Posterior vena cava (tissue), 2 donors: ENCODE measurements around the gene TBC1D1. TPM values are rescaled to one million over a fixed set of nuclear protein-coding genes. Genes with fewer than 3 reads are reported as not detected.

Experiments used
- DNase-seq: peaks from one replicate; pipeline ENCODE4 v3.0.0-alpha.2; 2020; ENCODE audit warnings: low spot score
- intact Hi-C, 2 donors: fragments of 100-400 bp; cut with DNase I; formaldehyde crosslinking; loops; one replicate each; pipeline versions ENCODE4 v1.14.1 to v1.14.2; 2022 to 2023
- total RNA-seq, 2 donors: library from RNA; stranded (reverse); fragmentation: NEBNext Ultra II Directional; extraction: Animal tissue kit (Norgen Biotek cat#: 25700); gene quantifications; one replicate each; pipeline ENCODE4 v1.2.1, GENCODE V29; 2021
- donor health status: DM: yes; HTN: yes; CAD: no.
- donor health status: DM: yes; HTN: yes; CAD: no.

TBC1D1 gene
- total RNA-seq, 2 donors from 2014 or later, result 94.7 to 152 TPM

DNA sequence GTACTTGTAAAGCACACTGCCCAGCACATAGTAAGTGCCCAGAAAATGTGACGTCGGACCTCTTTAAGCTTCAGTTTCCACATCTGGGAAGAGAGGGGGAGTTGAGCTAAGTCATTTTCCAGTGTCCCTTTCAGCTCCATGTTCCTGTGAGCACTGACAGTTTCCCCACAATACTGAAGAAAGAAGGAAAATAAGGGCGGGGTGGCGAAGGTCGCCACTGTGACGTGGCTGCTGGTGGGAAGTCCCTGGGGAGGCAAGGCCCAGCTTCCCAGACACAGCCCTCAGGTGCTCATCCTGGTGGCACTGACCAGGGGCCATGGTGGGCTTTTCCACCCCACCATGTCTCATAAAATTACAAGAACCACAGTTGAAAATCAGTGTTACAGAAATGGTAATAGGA is 191.1 kb downstream of the TBC1D1 start:
- no peak for DNase-seq
- intact Hi-C loops, result no loop called here

DNA sequence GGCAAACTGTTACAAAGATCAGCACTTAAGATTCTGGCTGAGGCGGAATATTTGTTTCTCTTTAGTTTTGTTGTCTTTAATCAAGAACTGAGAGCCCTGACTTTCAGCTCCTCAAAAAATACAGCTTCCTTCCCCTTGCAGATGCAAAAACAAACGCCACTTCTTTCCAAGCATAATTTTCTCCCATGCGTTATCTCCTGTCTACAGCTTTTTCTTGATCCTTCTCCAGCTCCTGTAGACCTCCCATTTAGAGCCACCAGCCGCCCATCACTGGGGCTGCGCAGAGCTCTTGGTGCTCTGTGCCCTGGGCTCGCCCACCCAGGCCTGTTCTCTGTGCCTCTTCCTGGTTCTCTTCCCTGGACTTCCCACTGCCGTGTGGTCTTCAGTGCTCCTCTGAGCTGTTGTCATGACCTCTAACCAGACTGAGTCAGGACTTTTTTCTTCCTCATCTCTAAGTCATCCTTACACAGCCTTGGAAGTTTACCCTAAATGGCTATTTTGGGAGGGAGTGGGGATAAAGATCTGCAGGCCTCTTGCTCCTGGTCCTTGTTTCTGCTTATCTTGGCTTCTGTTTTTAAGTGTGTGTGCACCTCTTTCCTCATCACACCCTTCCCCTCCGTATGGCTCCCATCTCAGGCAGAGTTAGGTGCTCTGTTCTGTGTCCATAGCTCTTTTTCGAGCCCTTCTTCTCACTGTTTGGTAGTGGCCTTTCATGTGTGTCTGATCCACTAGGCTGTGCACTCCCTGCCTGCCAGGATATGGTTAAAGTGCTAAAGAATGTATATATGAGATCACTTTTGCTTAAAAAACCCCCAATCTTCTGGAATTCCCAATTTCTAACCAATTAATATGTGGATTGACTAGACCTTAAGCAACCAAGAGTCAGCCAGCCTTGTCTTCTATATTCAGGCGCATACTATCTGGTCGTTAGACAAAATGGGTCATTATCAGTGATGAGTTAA is 191.8 kb downstream of the TBC1D1 start:
- intact Hi-C loops, result no loop called here
- DNase-seq, result no peak

DNA sequence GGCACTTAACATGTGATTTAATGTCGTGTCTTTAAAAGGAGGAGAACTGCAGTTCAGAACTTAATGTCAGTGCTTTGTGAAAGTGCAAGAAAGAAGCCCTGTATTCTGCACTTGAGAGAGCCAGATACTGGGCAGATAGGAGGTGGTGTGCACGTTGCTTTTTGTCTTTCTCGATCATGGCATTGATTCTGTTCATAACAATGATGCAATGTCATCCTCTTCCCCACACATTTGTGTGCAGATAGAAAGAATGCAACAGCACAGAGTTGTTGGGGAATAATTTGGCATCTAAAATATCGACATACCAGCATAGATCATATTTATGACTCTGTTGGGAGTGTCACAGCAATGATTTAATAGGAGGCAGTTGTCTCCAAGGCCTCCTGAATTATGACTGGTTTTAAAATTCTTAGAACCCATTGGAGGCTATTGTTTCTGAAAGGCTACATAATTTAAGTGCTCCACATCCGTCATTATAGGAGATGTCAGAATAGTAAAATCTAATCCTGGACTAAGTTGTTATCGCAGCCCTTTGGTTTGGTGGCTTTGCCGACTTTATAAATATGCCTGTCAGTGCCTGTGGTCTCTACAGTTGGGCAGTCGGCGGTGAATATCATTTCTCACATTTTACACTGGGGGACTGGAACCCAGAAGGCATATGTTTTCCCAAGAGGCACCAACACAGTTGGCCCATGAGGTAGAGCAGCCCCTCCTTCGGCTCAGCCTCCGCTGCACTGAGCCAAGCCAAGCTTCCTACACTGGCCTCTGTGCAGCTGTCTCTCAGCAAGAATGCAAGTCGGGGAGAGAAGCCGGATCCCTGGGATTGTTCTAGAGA is 194.2 kb downstream of the TBC1D1 start:
- intact Hi-C loops, result no loop called here
- no peak for DNase-seq

DNA sequence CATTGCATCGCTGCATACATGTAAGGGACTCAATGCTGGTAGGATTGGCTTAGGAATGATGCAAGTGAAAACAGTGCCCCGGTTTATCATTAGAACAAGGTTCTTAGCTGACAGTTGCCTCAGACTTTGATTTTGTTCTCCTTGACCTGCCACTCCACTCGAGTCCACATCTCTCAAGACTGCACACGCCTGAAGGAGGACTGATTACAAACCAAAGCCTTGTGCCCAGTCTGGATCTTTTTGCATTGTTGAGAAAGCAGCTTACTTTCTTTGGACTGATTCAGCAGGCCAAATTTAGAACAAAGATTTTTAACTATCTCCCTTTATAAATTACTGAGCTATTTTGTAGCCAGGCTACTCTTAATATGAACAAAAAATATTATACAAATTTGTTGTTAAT is 194.9 kb downstream of the TBC1D1 start:
- intact Hi-C loops, result no loop called here
- no peak for DNase-seq

DNA sequence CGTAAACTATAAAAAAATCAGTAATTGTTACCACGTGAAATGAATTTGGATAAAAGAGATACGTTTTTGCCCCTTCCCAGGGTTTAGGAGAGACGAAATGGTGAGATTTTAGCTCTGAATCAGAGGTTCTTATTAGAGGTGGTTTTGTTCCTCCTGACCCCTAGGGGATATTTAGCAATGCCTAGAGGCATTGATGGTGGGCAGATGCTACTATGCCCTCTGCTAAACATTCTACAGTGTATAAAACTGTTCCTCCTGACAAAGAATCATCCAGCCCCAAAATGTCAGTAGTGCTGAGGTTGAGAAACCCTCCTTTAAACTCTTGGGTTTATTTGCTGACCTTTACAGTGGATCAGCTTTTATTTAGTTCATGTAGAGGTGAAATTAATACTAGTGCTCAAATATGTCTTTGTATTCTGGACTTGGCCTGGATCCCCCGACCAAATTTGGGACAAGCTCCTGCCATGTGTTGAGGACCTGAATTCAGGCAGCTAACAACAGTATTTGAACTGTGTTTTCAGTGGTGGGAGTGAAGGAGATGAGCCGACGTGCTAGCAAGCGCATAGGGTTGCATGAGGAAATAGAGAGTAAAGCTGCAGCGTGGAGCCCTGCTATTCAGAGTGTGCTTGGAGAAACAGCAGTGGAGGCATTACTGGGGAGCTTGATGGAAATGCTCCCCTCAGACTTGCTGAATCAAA is 195.4 kb downstream of the TBC1D1 start:
- intact Hi-C loops, result no loop called here
- DNase-seq, result no peak

DNA sequence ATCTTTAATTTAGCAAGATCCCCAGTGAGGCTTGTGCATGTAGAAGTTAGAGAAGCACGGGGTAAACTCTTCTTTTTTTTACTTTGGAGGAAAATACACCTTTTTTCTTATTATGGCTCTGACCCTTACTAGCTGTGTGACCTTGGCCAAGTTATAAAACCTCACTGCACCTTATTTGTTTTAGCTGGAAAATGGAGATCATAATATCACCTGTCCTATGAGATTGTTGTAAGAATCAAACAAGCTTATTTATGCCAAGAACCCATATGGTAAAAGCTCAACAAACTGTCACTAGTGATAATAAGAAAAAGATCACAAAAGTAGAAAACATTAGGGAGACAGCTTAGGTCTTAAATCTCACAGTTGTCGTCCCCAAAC is 196.0 kb downstream of the TBC1D1 start:
- no peak for DNase-seq
- intact Hi-C loops, result no loop called here

DNA sequence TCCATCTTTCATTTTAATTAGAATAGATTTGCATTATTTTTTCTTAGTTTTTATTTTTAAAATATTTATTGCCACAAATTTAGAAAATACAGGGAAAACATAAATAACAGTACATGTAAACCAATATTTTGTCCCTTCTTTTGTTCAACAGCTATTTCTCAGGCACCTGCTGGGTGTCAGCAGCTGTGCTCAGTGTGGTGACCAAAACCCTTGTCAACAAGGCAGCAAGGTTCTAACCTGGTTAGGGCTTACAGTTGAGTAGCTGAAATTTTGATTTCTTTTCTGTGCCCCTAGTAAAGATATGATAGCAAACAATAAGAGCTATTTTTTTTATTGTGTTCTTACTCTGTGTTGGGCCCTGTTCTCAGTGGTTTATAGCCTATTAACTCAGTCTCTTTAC is 197.4 kb downstream of the TBC1D1 start:
- intact Hi-C loops, result no loop called here
- no peak for DNase-seq

DNA sequence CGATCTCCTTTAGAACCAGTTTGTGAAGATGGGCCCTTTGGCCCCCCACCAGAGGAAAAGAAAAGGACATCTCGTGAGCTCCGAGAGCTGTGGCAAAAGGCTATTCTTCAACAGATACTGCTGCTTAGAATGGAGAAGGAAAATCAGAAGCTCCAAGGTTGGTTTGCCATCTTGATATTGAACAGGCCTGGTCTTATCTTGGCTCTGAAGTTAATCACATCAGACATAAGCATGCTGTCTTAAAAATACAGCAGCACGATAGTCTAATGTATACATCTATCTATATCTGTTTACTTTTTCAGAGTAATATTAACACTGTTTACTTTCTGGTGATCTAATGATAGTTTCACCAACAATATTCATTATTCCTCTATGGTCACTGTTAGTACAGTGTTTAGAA is 199.1 kb downstream of the TBC1D1 start:
- DNase-seq, result no peak

DNA sequence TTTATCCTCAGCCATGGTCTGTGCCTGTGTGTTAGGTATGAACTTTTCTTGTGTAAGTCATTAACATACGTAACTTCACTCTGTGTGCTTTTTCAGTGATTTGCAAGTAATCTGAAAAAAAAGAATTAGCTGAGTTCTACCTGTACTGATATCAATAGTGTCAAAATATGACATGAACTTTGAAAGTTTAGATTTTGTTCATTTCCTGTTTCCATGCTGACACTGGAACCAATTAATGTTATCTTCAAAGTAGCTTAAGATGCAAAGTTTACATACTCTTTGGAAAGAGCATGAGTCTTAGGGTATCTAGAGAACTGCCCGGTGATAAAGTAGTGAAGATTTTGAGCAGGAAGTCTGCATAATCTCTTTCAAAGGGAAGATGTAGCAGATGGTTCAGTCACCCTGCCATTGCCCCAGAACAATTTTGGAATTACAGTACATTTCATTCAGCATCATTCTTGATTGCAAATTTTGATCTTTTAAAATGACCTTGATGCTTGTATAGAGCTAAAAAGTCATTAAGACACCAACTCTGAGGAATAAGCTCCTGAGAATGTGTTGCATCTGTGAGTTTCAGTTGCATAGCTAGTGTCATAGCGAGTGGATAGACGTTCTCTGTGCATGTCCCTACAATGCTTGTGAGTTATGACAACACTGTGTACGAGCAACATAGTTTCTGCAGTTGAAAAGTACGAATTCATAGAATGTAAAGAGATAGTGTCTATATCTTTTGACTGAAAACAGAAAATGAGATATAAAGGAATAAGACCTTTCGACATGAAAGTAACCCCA is 199.8 kb downstream of the TBC1D1 start:
- DNase-seq, result no peak
- intact Hi-C loops, result no loop called here

More for the DNA sequence above, 199.1 kb downstream of the TBC1D1 start:
- intact Hi-C loops, result no loop called here

DNA sequence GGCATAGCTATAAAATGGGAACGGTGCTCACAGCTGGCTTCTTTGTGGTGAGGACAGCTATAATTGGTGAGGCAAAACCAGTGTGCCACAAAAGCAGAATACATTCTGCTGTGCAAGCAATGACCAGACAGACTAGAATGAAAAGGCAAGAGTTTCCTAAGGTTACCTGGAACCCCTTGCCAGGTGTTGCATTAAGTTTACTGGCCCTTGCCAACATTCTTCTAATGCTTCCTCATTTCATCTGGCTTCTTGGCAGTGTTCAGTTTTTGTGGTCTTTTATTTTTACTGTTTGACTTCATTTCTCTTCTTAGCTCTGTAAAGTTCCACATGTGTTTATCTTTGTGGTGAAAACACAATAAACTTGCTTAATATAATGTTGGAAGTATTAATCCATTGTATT is 200.8 kb downstream of the TBC1D1 start:
- DNase-seq, result no peak
- intact Hi-C loops, result no loop called here

DNA sequence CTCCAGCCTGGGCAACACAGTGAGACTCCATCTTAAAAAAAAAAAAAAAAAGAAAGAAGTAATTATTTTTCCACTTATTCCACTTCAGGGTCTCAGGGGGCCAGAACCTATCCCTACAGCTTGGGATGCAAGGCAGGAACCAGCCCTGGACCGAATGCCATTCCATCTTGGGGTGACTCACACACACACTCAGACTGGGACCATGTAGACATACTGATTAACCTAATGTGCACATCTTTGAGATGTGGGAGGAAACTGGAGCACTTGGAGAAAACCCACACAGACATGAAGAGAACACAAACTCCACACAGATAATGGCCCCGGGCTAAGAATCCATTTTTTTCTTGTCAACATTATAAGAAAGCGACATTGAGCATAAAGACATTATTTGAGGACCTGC is 201.8 kb downstream of the TBC1D1 start:
- intact Hi-C loops, result no loop called here
- no peak for DNase-seq

DNA sequence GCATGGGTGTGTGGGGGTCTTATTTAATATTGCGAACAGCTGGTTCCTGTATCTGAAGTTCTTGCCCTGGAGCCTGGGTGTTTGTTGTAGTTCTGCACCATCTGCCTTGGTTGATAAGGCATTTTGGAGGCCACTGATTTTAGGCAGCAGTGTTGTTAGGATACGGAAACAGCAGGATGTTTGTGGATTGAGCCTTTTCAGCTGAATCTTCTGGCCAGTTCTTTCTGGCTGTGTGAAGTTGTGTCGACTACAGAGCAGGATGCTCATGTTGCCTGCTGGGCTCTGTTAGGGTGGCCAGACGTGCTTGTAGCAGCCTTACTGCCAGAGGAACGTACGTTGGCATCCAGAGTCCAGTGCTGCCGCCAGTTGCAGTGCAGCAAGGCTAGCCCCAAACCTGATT is 203.5 kb downstream of the TBC1D1 start:
- no peak for DNase-seq
- intact Hi-C loops, result loop anchor here in 1 of 2 donors (1.0 kb wide), 1 partner anchor 31 kb away; no protein-coding TSS in a partner anchor

DNA sequence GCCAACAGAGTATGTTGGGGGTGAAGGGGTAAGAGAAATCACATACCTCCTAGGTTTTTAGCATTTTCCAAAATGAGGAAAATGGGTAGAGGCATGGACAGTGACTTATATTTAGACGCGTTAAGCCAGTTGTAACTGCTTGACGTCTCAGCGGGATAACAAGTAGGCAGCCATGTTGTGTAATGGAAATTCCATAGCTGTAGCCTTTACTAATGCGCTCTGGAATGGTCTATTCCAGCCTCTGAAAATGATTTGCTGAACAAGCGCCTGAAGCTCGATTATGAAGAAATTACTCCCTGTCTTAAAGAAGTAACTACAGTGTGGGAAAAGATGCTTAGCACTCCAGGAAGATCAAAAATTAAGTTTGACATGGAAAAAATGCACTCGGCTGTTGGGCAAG is 204.8 kb downstream of the TBC1D1 start:
- intact Hi-C loops, result no loop called here
- no peak for DNase-seq

DNA sequence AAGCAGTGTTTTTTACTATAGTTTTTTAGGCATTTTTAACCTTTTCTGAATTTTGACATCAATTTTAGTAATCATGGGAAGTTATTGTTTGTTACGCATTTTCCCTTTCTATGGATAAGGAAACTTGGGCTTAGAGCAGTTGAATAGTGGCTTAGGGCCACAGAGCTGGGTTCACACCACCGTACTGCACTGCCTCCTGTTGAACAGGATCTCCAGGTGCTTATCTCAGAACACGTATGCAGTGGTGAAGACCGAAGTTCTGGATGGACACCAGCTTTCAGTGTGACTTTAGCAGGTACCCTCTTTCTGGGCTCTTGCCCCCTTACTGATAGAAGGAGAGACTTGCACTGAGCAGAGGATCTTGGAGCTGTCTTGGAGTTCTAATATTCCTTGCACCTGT is 206.9 kb downstream of the TBC1D1 start:
- DNase-seq, result no peak
- intact Hi-C loops, result no loop called here

DNA sequence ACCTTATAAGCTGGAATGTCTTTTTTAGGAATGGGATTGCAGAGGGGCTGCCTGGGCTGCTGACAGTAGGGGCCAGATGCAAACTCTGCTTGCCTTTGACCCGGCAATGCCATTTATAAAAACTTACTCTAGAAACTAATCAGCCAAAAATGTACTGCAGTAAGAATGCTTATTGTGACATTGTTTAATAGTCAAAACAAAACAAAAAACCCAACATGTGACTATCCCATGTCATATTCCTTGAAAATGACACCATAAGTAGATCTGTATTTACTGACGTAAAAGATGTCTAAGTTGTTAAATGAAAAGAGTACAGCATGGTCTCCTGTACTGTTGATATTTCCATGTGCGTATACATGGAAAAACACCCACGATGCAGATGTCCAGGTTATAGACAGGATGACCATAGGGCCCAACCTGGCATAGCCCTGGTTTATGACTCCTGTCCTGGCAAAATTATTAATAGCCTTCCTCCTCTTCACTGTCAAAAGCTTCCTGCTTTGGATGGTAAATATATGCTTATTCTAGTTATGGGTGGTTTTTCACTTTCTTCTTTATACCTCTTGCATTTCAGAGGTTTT is 208.2 kb downstream of the TBC1D1 start:
- DNase-seq, result no peak
- intact Hi-C loops, result no loop called here

DNA sequence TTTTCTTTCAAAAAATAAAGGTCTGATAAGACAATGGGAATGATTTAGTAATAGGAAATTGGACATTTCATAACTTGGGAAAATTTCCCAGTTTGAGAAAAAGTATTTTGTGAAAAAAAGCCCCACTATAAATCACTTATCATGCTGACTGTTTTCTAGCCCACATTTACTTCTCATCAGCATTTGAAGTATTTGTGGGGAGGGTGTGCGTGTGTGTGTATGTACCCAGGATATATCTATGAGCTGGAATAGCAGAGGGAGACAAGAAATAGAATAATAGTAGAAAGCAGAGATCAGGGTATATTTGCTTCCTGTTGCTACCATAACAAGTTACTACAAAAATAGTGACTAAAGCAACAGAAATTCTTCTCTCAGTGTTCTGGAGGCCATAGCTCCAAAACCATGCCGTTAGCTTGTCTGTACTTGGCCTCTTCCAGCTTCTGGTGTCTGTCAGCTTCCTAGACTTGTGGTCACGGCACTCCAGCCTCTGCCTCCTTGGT is 209.1 kb downstream of the TBC1D1 start:
- intact Hi-C loops, result no loop called here
- DNase-seq, result no peak

DNA sequence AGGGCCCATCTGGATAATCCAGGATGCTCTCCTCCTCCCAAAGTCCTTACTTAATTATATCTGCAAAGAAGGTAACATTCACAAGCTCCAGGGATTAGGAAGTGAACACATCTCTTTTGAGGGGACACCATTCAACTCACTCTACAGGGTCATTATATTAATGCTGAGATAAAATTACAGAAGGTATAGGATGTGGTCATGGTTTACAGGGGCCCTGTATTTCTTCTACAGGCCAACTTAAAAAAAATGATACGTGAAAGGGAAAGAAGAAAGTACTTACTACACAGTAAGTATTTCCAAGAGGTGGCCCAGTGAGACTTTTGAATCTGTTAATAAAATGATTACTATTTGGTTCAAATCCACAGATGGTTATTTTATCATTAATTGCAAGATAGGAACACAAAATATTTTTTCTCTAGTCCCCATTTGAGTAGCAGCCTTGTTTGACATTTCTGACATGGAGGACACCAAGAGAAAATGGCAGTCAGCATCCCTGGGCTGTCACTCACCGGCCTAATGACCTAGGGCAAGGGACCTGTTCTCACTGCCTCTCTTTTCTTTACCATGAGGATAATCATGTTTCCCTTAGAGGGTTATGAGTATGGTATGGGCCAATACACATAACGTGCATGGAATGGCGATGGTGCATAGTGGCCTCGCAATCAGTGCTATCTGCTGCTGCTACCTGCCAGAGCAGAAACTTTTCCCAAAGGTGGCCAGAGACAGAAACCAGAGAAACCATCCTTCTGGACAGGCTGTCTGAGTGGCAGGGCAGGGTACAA is 209.8 kb downstream of the TBC1D1 start:
- intact Hi-C loops, result no loop called here
- DNase-seq, result no peak

DNA sequence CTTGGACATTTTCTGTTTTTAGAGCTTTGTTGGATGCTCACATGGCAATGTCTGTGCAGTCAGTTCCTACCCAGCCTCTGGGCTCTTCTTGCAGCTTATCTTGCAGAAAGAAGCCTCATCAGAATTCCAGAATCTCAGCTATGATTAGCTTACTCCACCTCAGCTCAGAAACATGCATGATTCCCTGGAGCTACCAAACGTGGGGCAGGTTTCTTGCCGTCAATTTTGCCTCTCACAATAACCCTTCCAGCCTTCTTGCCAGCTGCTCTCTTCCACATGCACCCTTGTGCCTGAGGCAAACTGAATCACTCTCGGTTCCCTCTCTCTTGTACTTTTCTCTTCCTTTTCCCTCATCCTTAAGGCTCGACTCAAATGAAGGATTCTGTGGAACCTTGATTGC is 210.7 kb downstream of the TBC1D1 start:
- intact Hi-C loops, result no loop called here
- DNase-seq, result no peak
